ENCODE measurements around the gene ARHGAP31. TPM values are rescaled to one million over a fixed set of nuclear protein-coding genes. Genes with fewer than 3 reads are reported as not detected.
"Not testable (repeated sequence)": the region's sequence is repeated elsewhere in the genome, so short reads cannot be mapped to it uniquely, and the experiment has no call there.

Gene ARHGAP31
- total and polyA plus RNA-seq, 10 of the 15 experiments (the other 5 are each of a cell fraction or from before 2014, with no cell fraction given), result 0.97 to 29.8 (median 10.3) TPM

GRCh38 chr3:119368298-119368697 lies 74.1 kb downstream of the ARHGAP31 start:
- DNase-seq (ENCODE audit: low read depth, low spot score) (no peak), ATAC-seq (no peak), FAIRE-seq (no peak)
- no TSS peak for BruUV-seq (replicated peaks)
- Histone ChIP-seq H3K79me2 (ENCODE audit: control insufficient read depth, insufficient read depth, low read length) (no peaks in the 10 kb centered on the region), H3K9ac (ENCODE audit: control insufficient read depth, insufficient read depth, low read length) (no peak overlapping the region), H3K27ac (ENCODE audit: control insufficient read depth, insufficient read depth) (no peak overlapping the region), H3K27me3 (replicated peaks in 1 of 2; ENCODE audit: control insufficient read depth in 2 of 2, insufficient read depth in 2 of 2, low read length in 1 of 2) (no peaks in the 10 kb centered on the region), H3K4me1 (ENCODE audit: control insufficient read depth, insufficient read depth, low read length) (no peaks in the 10 kb centered on the region), H4K20me1 (ENCODE audit: control insufficient read depth, insufficient read depth) (no peaks in the 10 kb centered on the region), H3K4me2 (ENCODE audit: control insufficient read depth, insufficient read depth) (no peak overlapping the region), H3K36me3 (ENCODE audit: control insufficient read depth in 2 of 2, insufficient read depth in 2 of 2, low read length in 1 of 2) (peaks cover 0 to 1% of the 10 kb centered on the region in 2 experiments; a peak in 3 of 4 replicates), H2AFZ (ENCODE audit: control insufficient read depth, low read depth, low read length) (no peak overlapping the region), H3K9me3 (replicated peaks; ENCODE audit: control insufficient read depth, insufficient read depth, low read length) (no peaks in the 10 kb centered on the region), H3K4me3 (no peak overlapping the region)
- TF ChIP-seq MLLT1 (IDR thresholded peaks at IDR 0.05) (no peak), PBX3 (IDR thresholded peaks at IDR 0.05; ENCODE audit: insufficient replicate concordance, low read depth, low read length) (no peak), MYC (IDR thresholded peaks at IDR 0.05; ENCODE audit: insufficient read depth, insufficient read length, insufficient replicate concordance, low read length, severe bottlenecking) (no peak), SRF (IDR thresholded peaks at IDR 0.05; ENCODE audit: low read depth in 2 of 2, low read length in 2 of 2) (no peak), ZNF274 (IDR thresholded peaks at IDR 0.05; ENCODE audit: insufficient read depth, insufficient read length) (no peak), SREBF1 (IDR thresholded peaks at IDR 0.05; ENCODE audit: low read length) (no peak), RFX5 (IDR thresholded peaks at IDR 0.05; ENCODE audit: low read depth, low read length) (no peak)
- TF ChIP-seq, protein P1, sequence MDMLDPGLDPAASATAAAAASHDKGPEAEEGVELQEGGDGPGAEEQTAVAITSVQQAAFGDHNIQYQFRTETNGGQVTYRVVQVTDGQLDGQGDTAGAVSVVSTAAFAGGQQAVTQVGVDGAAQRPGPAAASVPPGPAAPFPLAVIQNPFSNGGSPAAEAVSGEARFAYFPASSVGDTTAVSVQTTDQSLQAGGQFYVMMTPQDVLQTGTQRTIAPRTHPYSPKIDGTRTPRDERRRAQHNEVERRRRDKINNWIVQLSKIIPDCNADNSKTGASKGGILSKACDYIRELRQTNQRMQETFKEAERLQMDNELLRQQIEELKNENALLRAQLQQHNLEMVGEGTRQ (IDR thresholded peaks at IDR 0.05; ENCODE audit: borderline replicate concordance, low read depth, low read length), result no peak
- POLR2A ChIA-PET, result no interaction called here
- SMC1A ChIA-PET (ENCODE audit: uncharacterized antibody, unreplicated experiment), result interaction anchor here (0.6 kb wide), 1 partner anchor 70 kb away, joined by 3 read pairs; no protein-coding TSS in a partner anchor
- intact Hi-C loops (cut with micrococcal nuclease; ENCODE audit: unreplicated experiment), result no loop called here
- RAD21 ChIA-PET (ENCODE audit: unreplicated experiment), result no interaction called here
- WGBS (ENCODE audit: insufficient coverage, insufficient replicate concordance, low lambda C conversion rate, missing lambda C conversion rate), result 95% methylated on average over 4 of the region's 4 CpGs
- in situ Hi-C loops (cut with MboI), result no loop called here
- CTCF ChIA-PET, result interaction anchor here (0.8 kb wide), 1 partner anchor 15 kb away, joined by 4 read pairs; no protein-coding TSS in a partner anchor

- H2AFZ ChIP-seq (ENCODE audit: control insufficient read depth, low read depth, low read length); RAD21 ChIA-PET (ENCODE audit: unreplicated experiment); in situ Hi-C loops (cut with MboI); H3K9me3 ChIP-seq (replicated peaks; ENCODE audit: control insufficient read depth, insufficient read depth, low read length); FAIRE-seq; H3K4me2 ChIP-seq (ENCODE audit: control insufficient read depth, insufficient read depth); H3K27ac ChIP-seq (ENCODE audit: control insufficient read depth, insufficient read depth); H4K20me1 ChIP-seq (ENCODE audit: control insufficient read depth, insufficient read depth); H3K79me2 ChIP-seq (ENCODE audit: control insufficient read depth, insufficient read depth, low read length); H3K36me3 ChIP-seq (ENCODE audit: control insufficient read depth in 2 of 2, insufficient read depth in 2 of 2, low read length in 1 of 2); ATAC-seq; intact Hi-C loops (cut with micrococcal nuclease; ENCODE audit: unreplicated experiment); H3K27me3 ChIP-seq (replicated peaks in 1 of 2; ENCODE audit: control insufficient read depth in 2 of 2, insufficient read depth in 2 of 2, low read length in 1 of 2); POLR2A ChIA-PET; H3K4me1 ChIP-seq (ENCODE audit: control insufficient read depth, insufficient read depth, low read length); DNase-seq (ENCODE audit: low read depth, low spot score); BruUV-seq (replicated peaks); H3K4me3 ChIP-seq; H3K9ac ChIP-seq (ENCODE audit: control insufficient read depth, insufficient read depth, low read length); SMC1A ChIA-PET (ENCODE audit: uncharacterized antibody, unreplicated experiment): not testable (repeated sequence)
- 97% methylated on average over 6 of the region's 6 CpGs for WGBS (ENCODE audit: insufficient coverage, insufficient replicate concordance, low lambda C conversion rate, missing lambda C conversion rate)
- CTCF ChIA-PET, result interaction anchor here (0.7 kb wide), 2 partner anchors 8 to 20 kb away, joined by 3 read pairs; no protein-coding TSS in a partner anchor
Observed at GRCh38 chr3:119371786-119372185, 77.6 kb downstream of the ARHGAP31 start.
